ENCODE results near the gene RBM27. TPM values are rescaled to one million over a fixed set of nuclear protein-coding genes. Genes with fewer than 3 reads are reported as not detected.
"Not testable (repeated sequence)": the region's sequence is repeated elsewhere in the genome, so short reads cannot be mapped to it uniquely, and the experiment has no call there.

The RBM27 gene
- total RNA-seq, 1 donor from 2014 or later = 39.9 TPM

DNA sequence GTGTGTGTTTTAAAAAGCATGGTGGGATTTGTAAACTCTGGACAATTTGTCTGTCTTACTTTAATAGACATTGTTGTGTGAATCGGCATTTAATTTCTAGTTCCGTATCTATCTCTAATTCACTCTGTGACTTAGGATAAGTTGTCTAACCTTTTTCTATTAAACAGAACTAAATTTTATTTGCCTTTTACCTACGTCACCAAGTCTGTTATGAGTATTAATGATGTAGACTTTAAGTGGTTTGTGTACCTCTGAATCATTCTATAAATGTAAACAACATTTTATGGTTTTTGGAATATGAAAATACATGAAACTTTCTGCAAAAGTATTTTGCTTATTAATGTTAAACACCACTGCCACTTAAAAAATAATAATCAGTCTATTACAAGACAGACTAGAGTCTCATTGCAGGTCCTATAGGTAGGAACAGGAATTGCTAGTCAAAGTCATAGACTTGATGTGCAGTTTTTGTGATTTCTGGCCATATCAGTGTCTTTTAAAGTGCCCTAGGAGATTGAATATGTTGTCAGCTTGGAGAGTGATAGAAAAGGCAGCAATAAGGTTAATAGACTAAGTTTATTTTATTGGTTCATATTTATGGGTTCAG is 5.6 kb downstream of the RBM27 start:
- no peak for DNase-seq

DNA sequence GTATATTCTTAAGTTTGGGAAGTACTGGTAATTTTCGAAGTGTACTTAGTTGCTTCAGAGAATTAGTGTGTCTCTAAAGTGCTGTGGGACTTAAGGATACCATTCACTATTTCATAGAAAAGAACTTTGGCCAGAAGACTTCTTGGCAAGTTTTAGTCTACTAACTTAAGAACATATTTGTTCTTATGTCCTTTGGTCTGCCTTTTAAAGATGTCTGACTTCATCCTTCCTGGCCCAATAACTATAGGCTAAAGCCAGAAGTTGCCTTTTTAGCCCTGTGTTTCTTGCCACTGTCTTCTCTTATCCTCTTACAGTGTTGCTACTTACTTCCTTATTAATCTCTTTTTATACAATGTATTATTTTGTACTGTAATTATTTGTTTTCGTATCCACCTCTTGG is 6.3 kb downstream of the RBM27 start:
- DNase-seq = no peak

DNA sequence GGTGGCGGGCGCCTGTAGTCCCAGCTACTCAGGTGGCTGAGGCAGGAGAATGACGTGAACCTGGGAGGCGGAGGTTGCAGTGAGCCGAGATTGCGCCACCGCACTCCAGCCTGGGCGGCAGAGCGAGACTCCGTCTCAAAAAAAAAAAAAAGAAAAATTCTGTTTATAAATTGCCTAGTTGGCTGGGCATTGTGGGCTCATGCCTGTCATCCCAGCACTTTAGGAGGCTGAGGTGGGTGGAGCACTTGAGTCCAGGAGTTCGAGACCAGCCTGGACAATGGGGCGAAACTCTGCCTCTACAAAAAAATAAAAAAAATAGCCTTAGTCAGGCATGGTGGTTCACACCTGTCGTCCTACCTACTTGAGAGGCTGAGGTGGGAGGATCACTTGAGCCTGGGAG is 7.4 kb downstream of the RBM27 start:
- not testable (repeated sequence) for DNase-seq

GRCh38 chr5:146213210-146213826 is 9.9 kb downstream of the RBM27 start:
- no peak for DNase-seq

- DNase-seq = not testable (repeated sequence)
These were observed 11.5 kb downstream of the RBM27 start for GRCh38 chr5:146214881-146215280.

- no peak for DNase-seq
These were observed 14.8 kb downstream of the RBM27 start for GRCh38 chr5:146218168-146218567.

DNA sequence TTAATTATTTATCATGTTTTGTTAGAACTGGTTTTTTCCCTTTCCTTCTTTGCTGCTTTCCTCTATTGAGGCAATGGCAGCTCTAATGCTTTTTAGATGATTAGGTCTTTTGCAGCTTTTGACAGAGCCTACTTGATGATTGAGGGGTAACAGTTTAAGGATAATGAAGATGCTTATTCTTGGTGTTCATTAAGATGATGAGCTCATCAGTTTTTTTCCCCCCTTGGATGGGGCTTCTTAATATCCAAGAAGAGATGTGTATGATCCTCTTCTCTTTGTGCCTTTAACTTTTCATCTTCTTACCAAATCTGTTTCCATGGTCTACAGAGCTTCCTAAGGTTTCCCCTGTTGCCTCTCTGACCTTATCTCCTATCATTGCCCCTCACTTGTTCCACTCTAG is 15.8 kb downstream of the RBM27 start:
- no peak for DNase-seq

- no peak for DNase-seq
These were observed 17.8 kb downstream of the RBM27 start for GRCh38 chr5:146221234-146221633.

- DNase-seq = no peak
These were observed 18.6 kb downstream of the RBM27 start for GRCh38 chr5:146222005-146222404.

GRCh38 chr5:146223179-146223578 is 19.8 kb downstream of the RBM27 start:
- DNase-seq = no peak

GRCh38 chr5:146229222-146229621 is 25.8 kb downstream of the RBM27 start:
- DNase-seq = no peak

- DNase-seq = no peak
These were observed 28.8 kb downstream of the RBM27 start for GRCh38 chr5:146232223-146232622.

DNA sequence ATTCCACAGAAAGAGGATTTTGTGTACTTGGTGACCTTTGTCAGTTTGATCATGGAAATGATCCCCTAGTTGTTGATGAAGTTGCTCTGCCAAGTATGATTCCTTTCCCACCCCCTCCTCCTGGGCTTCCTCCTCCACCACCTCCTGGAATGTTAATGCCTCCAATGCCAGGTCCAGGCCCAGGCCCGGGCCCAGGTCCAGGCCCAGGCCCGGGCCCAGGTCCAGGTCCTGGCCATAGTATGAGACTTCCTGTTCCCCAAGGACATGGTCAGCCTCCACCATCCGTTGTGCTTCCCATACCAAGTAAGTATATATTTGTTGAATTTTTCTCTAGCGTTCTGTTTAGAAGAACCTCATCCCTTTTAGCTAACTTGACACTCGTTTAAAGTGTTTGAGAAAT is 30.0 kb downstream of the RBM27 start:
- no peak for DNase-seq

GRCh38 chr5:146238973-146239372 is 35.6 kb downstream of the RBM27 start:
- DNase-seq = no peak

DNA sequence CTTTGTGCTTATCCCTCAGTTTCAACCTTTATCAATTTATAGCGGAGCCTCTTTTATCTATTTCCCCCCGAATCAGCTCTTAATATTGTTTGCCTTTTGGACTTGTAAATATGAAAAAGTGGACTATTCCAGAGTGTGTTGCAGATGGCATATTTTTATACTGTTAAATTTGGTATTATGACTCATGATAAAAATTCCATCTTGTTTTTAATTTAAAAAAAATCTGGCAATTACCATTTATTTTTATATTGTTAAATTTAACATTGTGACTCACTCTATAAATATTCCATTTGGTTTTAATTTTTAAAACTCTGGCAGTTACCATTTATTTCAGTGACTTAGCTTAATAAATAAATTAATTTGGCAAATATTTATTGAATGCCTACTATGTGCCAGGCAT is 37.5 kb downstream of the RBM27 start:
- DNase-seq = no peak

DNA sequence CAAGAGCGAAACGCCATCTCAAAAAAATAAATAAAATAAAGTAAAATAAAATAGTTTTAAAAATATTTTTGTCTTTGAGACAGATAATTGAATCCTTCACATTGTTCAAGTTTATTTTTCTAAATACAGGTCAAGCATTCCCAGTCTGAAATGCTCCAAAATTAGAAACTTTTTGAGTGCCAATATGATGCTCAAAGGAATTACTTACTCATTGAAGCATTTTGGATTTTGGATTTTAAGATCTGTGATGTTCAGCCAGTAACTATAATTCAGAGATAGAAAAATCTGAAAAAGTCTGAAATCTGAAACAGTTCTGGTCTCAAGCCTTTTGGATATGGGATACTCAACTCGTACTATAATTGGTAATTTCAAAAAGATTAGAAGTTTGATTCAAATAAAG is 39.8 kb downstream of the RBM27 start:
- no peak for DNase-seq

DNA sequence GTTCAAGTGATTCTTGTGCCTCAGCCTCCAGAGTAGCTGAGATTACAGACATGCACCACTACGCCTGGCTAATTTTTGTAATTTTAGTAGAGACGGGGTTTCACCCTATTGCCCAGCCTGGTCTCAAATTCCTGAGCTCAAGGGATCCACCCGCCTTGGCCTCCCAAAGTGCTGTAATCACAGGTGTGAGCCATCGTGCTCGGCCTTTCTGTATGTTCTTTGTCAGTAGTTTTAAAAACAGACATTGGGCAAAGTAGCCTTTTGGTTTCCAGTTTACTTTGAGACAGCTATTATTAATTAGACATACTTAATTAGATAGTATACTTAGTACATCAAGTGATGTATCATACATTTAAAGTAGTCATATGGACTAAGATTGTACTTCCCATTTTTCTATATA is 45.2 kb downstream of the RBM27 start:
- DNase-seq = no peak

- no peak for DNase-seq
These were observed 46.4 kb downstream of the RBM27 start for GRCh38 chr5:146249801-146250200.

Small RNAs within 50 kb of the gene (small RNA-seq; reads per million reads assigned to genes)
- not detected for gene RNU7-180P

Other genes starting within 250 kb of the RBM27 start
- gene PLAC8L1, start 98.0 kb upstream of the RBM27 start, total RNA-seq = not detected
- 151 TPM for gene LARS1, start 21.0 kb upstream of the RBM27 start, total RNA-seq
- gene POU4F3, start 135.2 kb downstream of the RBM27 start, total RNA-seq = not detected
- gene TCERG1, start 243.7 kb downstream of the RBM27 start, total RNA-seq = 82.4 TPM

Data from occipital lobe (tissue), 3 donors.